NCI-H345 treated with DMSO at 0.1 percent for 48 hours (cell line): ENCODE measurements around the gene ACSS1.
A peak's percentile ranks its signal among the peaks of the same experiment; 100 is the strongest.

Experiments
- DNase-seq: peaks from one replicate; lab custom pipeline; 2025; ENCODE audit not compliant: unreplicated experiment; lab: John Stamatoyannopoulos, UW

The ACSS1 gene

DNA sequence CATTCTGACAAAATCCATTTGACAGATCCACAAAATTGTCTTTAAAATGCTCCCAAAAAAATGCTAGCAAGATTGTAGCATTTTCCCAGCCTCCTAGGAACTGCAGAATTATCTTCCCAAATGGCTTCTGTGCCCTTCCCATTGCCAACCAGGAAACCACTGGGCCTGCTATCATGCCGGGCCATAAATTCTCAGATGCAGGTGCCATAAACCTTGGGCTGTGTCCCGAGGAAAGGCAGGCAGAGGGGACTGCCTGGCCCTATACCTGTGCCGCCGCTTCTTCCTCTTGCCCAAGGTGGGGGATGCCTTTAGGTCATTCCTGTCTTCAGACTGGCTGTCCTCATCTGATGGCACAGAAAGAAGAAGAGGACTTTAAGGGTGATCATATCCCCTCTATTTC, 21.2 kb upstream of the ACSS1 start:
- no peak for DNase-seq

DNA sequence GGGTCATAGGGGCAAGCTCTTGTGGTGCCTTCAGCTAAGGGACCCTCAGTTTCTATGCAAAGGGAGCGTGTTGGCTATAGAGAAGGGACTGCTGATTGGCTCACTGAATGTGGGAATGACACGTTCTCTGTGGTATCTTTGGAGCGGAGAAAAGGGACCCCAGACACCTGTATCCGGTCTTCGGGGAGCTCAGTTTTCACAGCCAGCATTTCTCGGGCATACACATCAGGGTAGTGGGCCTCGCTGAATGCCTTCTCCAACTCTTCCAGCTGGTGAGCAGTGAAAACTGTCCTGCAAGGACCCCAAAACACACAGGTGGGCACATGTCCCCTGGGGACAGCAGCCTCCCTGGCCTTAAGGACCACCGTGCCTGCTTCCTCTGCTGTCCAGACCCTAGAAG, 20.7 kb upstream of the ACSS1 start:
- no peak for DNase-seq

DNA sequence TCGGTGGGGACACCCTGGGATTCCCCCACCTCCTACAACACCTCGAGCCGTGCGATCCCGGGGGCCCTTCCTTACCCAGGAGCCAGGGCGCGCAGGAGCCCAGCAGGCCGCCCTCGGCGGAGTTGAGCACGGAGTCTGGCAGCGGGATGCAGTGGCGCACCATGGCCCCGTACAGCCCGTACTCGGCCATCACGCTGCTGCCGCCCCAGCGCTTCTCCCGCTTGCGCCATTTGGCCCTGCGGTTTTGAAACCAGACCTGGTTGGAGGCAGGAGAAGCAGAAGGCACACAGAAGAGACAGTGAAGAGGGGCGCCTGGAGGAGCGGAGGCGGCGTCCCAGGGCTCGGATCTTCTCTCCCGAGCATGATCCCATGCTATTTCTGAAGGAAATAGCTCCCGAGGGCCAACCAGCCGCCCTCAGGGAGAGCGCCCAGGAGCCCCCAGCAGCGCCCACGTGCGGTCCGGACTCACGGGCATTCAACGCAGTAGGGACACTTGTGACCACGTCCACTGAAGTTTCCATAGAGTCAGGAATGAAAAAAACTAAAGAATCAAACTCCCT, 19.8 kb upstream of the ACSS1 start:
- no peak for DNase-seq

- peak; percentile 59 for DNase-seq
Observed at GRCh38 chr20:25076731-25077609, 19.0 kb upstream of the ACSS1 start.

DNA sequence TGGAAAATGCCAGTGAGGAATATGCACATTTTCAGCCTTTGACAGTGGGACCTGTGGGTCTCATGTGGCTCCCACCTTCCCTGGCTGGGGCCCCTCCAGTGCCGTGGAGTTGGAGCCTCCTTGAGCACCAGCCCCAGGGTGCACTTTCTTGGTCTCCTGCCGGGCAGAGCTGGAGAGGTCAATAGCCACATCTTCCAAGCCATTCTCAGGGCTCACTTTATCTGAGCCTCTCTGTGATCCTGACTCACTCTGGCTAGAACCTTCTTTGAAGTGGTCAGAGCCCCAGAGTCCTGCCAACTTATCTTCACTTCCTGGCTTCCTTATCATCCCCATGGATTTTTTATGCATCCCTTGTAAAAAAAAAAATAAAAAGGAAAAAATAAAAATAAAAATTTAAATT, 18.3 kb upstream of the ACSS1 start:
- no peak for DNase-seq

- DNase-seq, result no peak
Observed at GRCh38 chr20:25073544-25073943, 15.6 kb upstream of the ACSS1 start.

- DNase-seq, result no peak
Observed at GRCh38 chr20:25072226-25072811, 14.4 kb upstream of the ACSS1 start.

GRCh38 chr20:25071734-25072133, 13.8 kb upstream of the ACSS1 start:
- DNase-seq, result no peak

- no peak for DNase-seq
Observed at GRCh38 chr20:25070821-25071473, 13.0 kb upstream of the ACSS1 start.

DNA sequence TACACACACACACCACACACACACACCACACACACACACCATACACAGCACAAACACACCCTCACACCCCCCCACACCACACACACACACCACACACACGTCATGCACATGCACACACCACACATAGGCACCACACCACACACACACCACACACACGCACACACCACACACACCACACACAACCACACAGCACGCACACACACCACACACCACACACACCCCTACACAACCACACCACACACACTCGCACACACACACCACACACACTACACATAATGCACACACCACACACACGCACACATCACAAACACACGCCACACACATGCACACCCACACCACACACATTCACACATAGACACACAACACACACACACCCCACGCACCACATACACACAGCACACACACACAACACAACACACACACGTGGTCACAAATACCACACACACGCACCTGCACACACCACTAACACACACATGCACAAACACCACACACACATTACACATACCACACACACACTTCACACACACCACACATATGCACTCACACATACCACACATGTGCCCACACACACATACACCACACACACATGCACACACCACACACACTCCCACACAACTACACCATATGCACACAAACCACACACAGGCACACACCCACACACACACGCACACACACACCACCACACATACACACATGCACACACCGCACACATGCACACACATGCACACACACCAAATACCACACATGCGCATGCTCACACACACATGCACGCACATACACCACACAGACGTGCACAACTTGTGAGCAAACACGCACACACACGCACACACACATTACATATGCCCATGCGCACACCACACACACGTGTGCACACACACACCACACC, 9.4 kb upstream of the ACSS1 start:
- no peak for DNase-seq

GRCh38 chr20:25066386-25066785, 8.4 kb upstream of the ACSS1 start:
- peak; percentile 69 for DNase-seq

DNA sequence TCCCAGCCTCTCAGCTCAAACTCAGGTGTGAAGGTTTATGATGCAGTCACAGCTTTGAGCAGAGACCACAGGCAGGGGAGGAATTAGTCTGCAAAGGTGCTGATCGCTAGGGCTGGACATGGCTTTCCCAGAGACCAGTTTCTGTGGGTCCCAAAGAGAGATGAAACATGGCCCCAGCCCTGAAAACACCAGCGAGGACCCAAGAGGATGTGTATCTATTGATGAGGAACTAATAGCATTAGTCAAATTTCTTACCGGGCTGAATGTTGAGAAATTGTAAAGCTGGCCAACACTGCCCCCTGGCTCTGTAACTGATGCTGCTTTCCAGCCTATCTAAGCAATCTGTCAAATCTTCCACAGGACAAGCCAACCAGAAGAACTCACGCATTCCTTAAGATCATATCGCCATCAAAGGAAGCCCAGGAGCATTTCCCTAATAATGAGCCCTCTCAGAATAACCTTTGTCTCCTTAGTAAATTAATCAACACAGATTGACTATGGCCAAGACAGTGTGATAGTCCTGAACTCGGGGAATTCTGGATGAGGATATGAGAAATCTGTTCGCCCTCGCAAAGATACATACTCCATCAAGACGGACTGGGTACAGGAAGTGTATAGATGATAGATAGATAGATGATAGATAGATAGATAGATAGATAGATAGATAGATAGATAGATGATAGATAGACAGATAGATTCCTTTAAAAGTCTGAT, 7.8 kb upstream of the ACSS1 start:
- peak; percentile 65 for DNase-seq

- no peak for DNase-seq
Observed at GRCh38 chr20:25065072-25065624, 7.2 kb upstream of the ACSS1 start.

- no peak for DNase-seq
Observed at GRCh38 chr20:25064561-25065071, 6.7 kb upstream of the ACSS1 start.

GRCh38 chr20:25063981-25064380, 6.0 kb upstream of the ACSS1 start:
- no peak for DNase-seq

DNA sequence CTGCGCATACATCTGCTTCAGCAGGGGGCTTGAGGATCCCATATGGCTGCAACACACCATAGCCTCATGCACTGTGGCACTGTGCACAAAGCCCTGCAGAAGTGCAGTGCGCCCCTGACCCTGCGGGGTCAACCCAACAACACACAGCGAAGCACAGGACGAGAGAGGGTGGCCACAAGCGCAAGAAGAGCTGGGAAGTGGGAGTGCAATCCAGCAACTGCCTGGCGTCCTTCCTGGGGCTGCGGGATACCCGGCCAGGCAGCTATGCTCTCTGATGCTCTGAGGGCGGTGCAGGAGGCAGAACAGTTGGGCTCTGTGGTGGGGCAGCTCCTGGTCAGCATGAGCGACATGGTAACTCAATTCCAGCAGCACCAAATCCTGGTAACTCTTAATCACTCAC, 5.6 kb upstream of the ACSS1 start:
- DNase-seq, result no peak

- DNase-seq, result no peak
Observed at GRCh38 chr20:25062841-25063240, 4.9 kb upstream of the ACSS1 start.

DNA sequence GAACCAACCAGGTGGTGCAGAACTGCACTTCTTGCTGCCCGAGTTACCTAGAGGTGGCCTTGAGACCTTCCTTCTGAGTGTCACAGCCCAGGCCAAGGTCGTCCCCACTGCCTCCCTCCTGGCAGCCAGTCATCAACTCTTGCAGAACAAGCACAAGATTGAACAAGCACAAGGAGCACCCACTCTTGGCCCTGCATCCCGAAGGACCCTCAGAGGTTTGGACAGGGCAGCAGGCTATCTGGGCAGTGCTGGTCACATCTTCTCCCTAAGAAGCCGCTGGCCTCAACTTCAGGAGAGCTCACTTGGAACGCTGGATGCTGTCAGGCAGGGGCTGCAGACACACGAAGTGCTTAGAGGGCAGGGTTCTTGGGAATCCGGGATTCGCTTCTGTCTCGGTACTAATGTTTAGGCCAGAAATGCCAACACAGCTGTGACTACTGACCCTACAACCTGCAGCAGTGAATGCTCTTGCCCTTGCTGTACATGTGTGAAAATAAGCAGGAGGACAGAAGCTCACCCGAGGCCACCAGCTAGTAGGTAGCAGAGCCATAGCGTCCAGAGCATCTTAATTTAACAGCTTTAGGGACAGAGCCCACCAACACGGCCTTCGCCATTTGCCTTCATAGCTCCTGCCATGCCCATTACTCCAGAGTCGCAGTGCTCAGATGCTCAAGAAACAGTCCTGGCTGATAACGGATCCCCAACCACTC, 4.0 kb upstream of the ACSS1 start:
- no peak for DNase-seq
